Activated naive CD4-positive, alpha-beta T cell treated with anti-CD3 and anti-CD28 coated beads, Interleukin-2, amount 50 U/mL, for 72 hours (primary cell): ENCODE measurements around the gene SUPT20HL1. TPM values are rescaled to one million over a fixed set of nuclear protein-coding genes. Genes with fewer than 3 reads are reported as not detected.
"Not testable (repeated sequence)": the region's sequence is repeated elsewhere in the genome, so short reads cannot be mapped to it uniquely, and the experiment has no call there.

Experiments used
- ATAC-seq, 2 donors: fragments of 150-1000 bp; cut with Tn5 transposase; 2 replicates each; pipeline ENCODE4 v1.10.0; 2021; ENCODE audit warnings: mild to moderate bottlenecking in 2 of 2, moderate library complexity in 2 of 2
- DNase-seq, 2 donors: peaks; one replicate each; pipeline ENCODE4 v3.0.0; 2021 to 2022; ENCODE audit warnings: low spot score in 2 of 2
- H3K27ac Mint-ChIP-seq, 2 donors: one replicate each; pipeline ENCODE4 v1.8.0; 2022; ENCODE audit warnings: mild to moderate bottlenecking in 2 of 2, mixed read lengths in 2 of 2
- H3K36me3 Mint-ChIP-seq, 2 donors: one replicate each; pipeline ENCODE4 v1.8.0; 2022; ENCODE audit warnings: mixed read lengths in 2 of 2
- H3K9me3 Mint-ChIP-seq, 2 donors: one replicate each; pipeline ENCODE4 v1.8.0; 2022; ENCODE audit warnings: mixed read lengths in 2 of 2
- total RNA-seq, 2 donors: library from RNA; stranded (reverse); gene quantifications; one replicate each; pipeline ENCODE4 v1.2.3, GENCODE V29; 2022

The SUPT20HL1 gene
- total RNA-seq: under 1 TPM in 1 of 2 donors, not detected in 1; 0.21 TPM

GRCh38 chrX:24360272-24360671, at the start of gene SUPT20HL1:
Gene SUPT20HL1 (plus strand): TSS chrX:24360639. CDS start chrX:24362761, 2,122 bp downstream.
- no peak for DNase-seq
- Mint-ChIP-seq H3K27ac (no peak within 1 kb of the TSS), H3K9me3 (no peaks in the 10 kb centered on the region), H3K36me3 (no peaks in the 10 kb centered on the region)
- ATAC-seq: no peak

- H3K36me3 Mint-ChIP-seq, H3K27ac Mint-ChIP-seq, DNase-seq, ATAC-seq, H3K9me3 Mint-ChIP-seq: not testable (repeated sequence)
Observed at GRCh38 chrX:24310916-24311315, 49.5 kb upstream of the SUPT20HL1 start.

GRCh38 chrX:24311507-24312248, 48.8 kb upstream of the SUPT20HL1 start:
- H3K36me3 Mint-ChIP-seq, DNase-seq, H3K27ac Mint-ChIP-seq, H3K9me3 Mint-ChIP-seq, ATAC-seq: not testable (repeated sequence)

- H3K36me3 Mint-ChIP-seq, H3K9me3 Mint-ChIP-seq, ATAC-seq, DNase-seq, H3K27ac Mint-ChIP-seq: not testable (repeated sequence)
Observed at GRCh38 chrX:24312249-24312607, 48.2 kb upstream of the SUPT20HL1 start.

GRCh38 chrX:24314019-24314635, 46.3 kb upstream of the SUPT20HL1 start, which contains the start of gene SUPT20HL2:
Gene SUPT20HL2 (minus strand): TSS chrX:24314069. CDS start chrX:24313315, 754 bp downstream.
- H3K9me3 Mint-ChIP-seq: no peaks in the 10 kb centered on the region
- no peaks in the 10 kb centered on the region for H3K36me3 Mint-ChIP-seq
- no peak within 1 kb of the TSS for H3K27ac Mint-ChIP-seq
- no peak for DNase-seq
- no peak for ATAC-seq

- DNase-seq (no peak), ATAC-seq (no peak)
- no peaks in the 10 kb centered on the region for H3K36me3 Mint-ChIP-seq
- H3K27ac Mint-ChIP-seq: no peak overlapping the region
- H3K9me3 Mint-ChIP-seq: no peaks in the 10 kb centered on the region
Observed at GRCh38 chrX:24316111-24316510, 44.3 kb upstream of the SUPT20HL1 start.

GRCh38 chrX:24317567-24317966, 42.9 kb upstream of the SUPT20HL1 start:
- no peak for ATAC-seq

GRCh38 chrX:24321741-24322395, 38.6 kb upstream of the SUPT20HL1 start:
- H3K27ac Mint-ChIP-seq: no peak overlapping the region
- H3K9me3 Mint-ChIP-seq: peaks cover 0 to 5% of the 10 kb centered on the region in 2 donors
- DNase-seq: no peak
- no peak for ATAC-seq
- H3K36me3 Mint-ChIP-seq: no peaks in the 10 kb centered on the region

More at GRCh38 chrX:24317567-24317966, 42.9 kb upstream of the SUPT20HL1 start:
- no peaks in the 10 kb centered on the region for H3K9me3 Mint-ChIP-seq
- no peaks in the 10 kb centered on the region for H3K36me3 Mint-ChIP-seq
- H3K27ac Mint-ChIP-seq: no peak overlapping the region
- no peak for DNase-seq

GRCh38 chrX:24325231-24325630, 35.2 kb upstream of the SUPT20HL1 start:
- Mint-ChIP-seq H3K27ac (no peak overlapping the region), H3K9me3 (peaks cover 0 to 5% of the 10 kb centered on the region in 2 donors), H3K36me3 (no peaks in the 10 kb centered on the region)
- DNase-seq (no peak), ATAC-seq (no peak)

- no peak overlapping the region for H3K27ac Mint-ChIP-seq
- H3K36me3 Mint-ChIP-seq: peaks cover 5 to 11% of the 10 kb centered on the region in 2 donors
- ATAC-seq (peak in 1 of 2 donors; percentile 47), DNase-seq (no peak)
- no peaks in the 10 kb centered on the region for H3K9me3 Mint-ChIP-seq
Observed at GRCh38 chrX:24332878-24333277, 27.6 kb upstream of the SUPT20HL1 start.

- Mint-ChIP-seq H3K27ac (no peak overlapping the region), H3K36me3 (peaks cover 5 to 11% of the 10 kb centered on the region in 2 donors), H3K9me3 (no peaks in the 10 kb centered on the region)
- no peak for DNase-seq
- ATAC-seq: no peak
Observed at GRCh38 chrX:24333371-24333770, 27.1 kb upstream of the SUPT20HL1 start.

- no peak for DNase-seq
- Mint-ChIP-seq H3K9me3 (no peaks in the 10 kb centered on the region), H3K27ac (no peak overlapping the region), H3K36me3 (peaks cover 5 to 11% of the 10 kb centered on the region in 2 donors)
- ATAC-seq: no peak
Observed at GRCh38 chrX:24334461-24334860, 26.0 kb upstream of the SUPT20HL1 start.

- no peak for ATAC-seq
- Mint-ChIP-seq H3K27ac (no peak overlapping the region), H3K36me3 (peaks cover 5 to 11% of the 10 kb centered on the region in 2 donors), H3K9me3 (no peaks in the 10 kb centered on the region)
- no peak for DNase-seq
Observed at GRCh38 chrX:24335871-24336270, 24.6 kb upstream of the SUPT20HL1 start.

GRCh38 chrX:24339911-24340310, 20.5 kb upstream of the SUPT20HL1 start:
- Mint-ChIP-seq H3K27ac (no peak overlapping the region), H3K36me3 (peaks cover 0 to 6% of the 10 kb centered on the region in 2 donors), H3K9me3 (no peaks in the 10 kb centered on the region)
- ATAC-seq (peak; percentile 33 to 47), DNase-seq (no peak)

- Mint-ChIP-seq H3K9me3 (no peaks in the 10 kb centered on the region), H3K27ac (no peak overlapping the region), H3K36me3 (peaks cover 0 to 6% of the 10 kb centered on the region in 2 donors)
- DNase-seq (no peak), ATAC-seq (peak in 1 of 2 donors; percentile 59)
Observed at GRCh38 chrX:24340501-24340900, 19.9 kb upstream of the SUPT20HL1 start.

- DNase-seq (no peak), ATAC-seq (peak; percentile 50 to 55)
- Mint-ChIP-seq H3K36me3 (peaks cover 0 to 6% of the 10 kb centered on the region in 2 donors), H3K9me3 (no peaks in the 10 kb centered on the region), H3K27ac (no peak overlapping the region)
Observed at GRCh38 chrX:24341795-24342194, 18.6 kb upstream of the SUPT20HL1 start.

- ATAC-seq (peak; percentile 34 to 67), DNase-seq (no peak)
- no peaks in the 10 kb centered on the region for H3K9me3 Mint-ChIP-seq
- H3K27ac Mint-ChIP-seq: peak overlapping the region in 1 of 2 donors; percentile 60
- peaks cover 0 to 6% of the 10 kb centered on the region in 2 donors for H3K36me3 Mint-ChIP-seq
Observed at GRCh38 chrX:24343719-24344118, 16.7 kb upstream of the SUPT20HL1 start.
